ENCODE results near the gene TFEB. TPM values are rescaled to one million over a fixed set of nuclear protein-coding genes. Genes with fewer than 3 reads are reported as not detected.

The TFEB gene
- total RNA-seq, 1 donor from 2014 or later = 17.9 TPM

DNA sequence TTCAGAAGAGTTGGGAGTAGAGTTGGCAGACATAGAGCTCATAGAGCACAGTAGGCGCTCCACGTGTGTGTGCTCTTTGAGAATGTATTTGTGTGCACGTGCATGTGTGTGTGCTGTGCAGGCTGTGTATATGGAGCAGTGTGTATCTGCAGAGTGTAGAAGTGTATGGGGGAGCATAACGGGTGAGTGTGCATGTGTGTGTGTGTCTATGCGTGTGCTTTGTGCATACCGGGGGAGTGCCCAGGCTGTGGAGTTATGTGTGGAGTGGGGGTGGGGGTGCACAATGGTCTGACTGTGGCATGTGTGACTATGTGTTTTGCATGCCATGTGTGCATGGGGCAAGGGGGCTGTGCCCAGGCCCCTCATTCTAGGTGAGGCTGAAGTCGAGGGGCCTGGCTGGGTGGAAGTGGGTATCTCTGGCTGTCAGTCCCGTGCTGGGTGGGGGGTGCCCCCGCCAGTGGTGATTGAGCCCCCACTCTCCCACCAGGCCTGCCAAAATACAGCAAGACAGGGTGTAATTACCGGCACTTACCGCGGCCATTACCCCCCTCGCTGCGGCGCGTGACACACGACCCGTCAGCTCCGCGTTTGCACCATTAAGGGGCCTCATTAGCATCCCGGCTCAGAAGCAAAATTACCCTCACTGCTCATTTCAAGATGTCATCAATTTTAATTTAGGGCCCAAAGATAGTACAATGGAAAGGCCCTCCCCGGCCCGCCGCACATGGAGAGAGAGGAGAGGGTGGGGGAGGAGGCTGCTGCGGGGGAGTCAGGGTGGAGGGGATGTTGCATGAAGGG lies 58.1 kb downstream of the TFEB start:
- no peak for DNase-seq (ENCODE audit: low spot score)

DNA sequence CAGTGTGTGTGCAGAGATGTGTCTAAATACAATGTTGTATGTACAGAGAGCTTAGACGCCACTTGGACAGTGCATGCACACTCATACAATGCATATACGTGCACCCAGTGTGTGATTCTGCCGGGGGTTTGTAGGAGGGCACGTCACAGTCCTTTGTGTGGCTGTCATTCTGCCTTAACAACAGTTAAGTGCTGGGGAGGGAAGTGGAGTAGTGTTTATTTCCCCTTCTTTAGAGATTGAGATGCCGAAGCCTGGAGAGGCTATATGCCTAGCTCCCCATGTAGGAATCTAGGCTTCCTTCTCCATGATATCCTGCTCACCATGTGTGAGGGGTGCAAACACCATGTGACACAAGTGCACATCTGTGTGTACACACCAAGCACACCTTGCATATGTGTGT lies 59.0 kb downstream of the TFEB start:
- no peak for DNase-seq (ENCODE audit: low spot score)

DNA sequence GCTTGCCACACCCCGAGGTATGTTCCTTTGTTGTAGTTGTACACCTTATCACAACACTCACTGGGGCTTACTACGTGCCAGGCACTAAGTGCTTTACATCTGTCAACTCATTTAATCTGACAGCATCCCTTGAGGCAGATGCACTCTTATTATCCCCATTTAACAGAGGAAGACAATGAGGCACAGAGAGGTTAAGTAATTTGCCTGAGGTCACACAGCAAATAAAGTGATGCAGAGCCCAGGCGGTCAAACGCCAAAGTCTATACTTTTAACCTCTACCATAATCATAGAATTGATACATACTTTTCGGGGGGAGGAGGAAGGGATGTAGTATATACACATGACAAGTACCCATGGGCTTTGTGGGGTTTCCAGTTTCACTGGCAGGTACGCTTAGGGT lies 59.4 kb downstream of the TFEB start:
- DNase-seq (ENCODE audit: low spot score) = no peak

DNA sequence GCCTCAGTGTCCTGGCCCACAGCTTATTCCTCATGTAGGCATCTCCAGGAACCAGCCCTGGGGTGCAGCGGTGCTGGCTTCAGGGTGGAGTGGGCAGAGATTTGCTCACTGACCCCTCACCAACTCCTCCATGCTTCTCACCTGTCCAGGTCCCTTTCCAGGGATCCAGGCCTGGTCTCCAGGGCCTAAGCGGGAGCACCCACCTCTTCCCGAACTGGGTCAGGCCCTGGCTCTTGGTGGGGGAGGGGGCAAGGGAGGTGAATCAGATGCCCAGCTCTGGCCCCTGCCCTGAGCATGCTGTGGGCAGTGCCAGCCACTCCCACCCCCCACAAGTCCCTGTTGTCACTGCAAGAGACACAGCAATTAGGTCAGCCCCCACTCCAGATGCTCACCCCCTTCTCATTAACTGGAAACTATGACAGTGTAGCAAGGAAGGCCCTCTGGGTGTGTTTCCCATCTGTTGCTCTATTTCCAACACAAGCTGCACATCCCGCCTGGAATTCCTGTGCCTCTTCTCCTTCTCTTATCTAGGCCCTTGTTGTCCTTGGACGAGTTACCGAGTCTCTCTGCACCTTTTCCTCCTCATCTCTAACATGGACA lies 60.1 kb downstream of the TFEB start:
- DNase-seq (ENCODE audit: low spot score) = no peak

DNA sequence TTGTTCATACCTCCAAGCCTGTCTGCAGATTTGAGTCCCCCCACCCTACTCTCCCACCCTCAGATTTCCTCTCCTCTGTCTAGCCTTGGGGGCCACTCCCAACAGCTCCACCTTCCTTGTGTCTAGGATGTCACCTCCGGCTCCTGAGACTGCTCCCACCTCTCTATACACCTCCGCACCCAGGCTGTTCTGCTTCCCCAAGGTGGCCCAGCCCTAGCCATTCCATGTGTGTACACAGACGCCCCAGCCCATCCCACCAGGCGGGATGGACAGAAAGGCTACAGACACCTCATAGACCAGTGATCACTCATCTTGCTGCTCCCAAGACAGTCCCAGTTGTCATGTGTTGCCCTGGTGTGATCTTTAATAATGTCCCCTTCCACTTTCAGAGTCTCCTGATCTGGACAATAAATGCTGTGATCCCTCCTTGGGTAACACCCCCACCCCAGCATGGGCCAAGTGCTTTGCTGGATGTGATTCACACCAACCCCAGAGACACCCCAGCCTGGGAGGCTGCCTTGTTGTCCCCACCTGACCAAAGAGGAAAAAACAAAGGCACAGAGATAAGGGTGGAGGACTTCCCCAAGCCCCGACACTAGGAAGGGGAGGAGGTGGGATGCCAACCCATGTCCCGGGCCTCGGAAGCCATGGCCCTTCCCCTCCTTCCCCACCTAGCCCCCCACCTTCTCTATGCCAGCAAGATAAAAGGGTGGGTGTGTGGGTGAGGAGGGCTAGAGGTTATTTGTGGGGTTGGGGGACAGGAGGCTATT lies 61.0 kb downstream of the TFEB start:
- DNase-seq (ENCODE audit: low spot score) = no peak

DNA sequence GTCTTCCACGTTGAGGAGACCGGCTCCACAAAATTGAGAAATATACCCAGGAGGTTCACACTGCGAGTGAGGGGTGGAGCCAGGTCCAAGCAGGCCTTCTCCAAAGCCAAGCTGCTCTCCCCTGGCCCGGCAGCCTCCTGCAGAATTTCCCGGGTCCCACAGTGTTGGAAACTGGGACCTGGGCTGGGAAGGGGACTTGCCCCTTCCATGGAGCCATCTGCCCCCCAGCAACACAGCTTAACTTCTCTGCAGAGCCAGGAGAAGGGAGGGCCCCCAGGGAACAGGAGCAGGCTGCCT lies 61.8 kb downstream of the TFEB start:
- no peak for DNase-seq (ENCODE audit: low spot score)

DNA sequence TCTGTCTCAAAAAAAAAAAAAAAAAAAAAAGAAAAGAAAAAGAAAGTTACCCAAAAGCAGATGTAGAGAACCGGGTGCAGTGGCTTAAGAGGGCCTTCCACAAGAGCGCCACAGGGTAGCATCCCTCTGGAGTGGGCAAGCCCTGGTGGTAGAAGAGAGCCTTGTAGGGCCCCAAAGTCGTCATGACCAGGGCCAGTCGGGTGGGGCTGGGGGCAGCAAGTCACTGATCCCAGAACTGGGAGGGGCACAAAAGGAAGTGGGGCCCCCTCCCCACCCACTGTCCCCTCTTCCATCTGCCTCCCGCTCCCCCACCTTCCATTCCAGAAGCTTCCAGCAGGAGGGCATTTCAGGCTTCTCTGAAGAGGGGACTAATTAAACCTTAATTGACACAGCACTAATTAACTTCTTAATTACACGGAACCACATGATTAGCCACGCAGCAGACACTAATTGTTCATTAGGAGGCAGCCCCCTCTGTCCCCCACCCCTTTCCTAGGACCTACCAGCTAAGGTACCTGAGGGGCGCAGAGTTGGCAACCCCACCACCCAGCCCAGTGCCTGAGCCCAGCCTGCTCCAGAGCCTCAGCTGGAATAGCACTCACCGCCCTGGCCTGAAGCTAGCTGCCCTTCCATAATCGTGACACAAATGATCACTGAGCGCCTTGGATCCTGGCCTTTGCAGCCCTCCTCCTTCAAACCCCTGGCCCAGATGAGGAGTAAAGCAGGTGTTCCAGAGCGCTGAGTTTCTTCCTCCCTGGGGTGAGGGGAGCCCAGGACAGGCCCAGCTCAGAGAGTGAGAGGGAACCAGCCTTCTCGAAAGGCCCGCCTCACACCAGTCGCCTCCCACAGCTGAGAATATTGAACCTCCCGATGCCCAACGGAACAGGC lies 62.3 kb downstream of the TFEB start:
- DNase-seq (ENCODE audit: low spot score) = no peak

DNA sequence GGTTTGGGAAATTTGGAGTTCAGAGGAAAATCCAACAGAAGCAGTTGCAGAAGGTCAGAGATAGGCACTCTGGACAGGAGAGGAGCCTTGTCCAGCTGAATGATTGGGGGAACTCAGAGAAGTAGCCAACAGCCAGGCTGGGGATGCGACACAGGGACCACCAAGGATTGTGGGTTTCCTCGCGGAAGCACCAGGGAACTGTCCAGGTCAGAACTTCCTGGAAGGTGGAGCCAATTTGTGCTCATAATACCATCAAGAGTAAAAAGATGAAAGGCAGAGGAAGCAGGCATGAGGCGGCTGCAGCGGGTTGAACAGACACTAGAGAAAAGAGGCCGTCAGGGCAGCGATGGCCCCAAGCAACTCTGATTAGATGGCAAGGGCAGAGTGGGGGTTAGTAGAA lies 63.4 kb downstream of the TFEB start:
- DNase-seq (ENCODE audit: low spot score) = no peak

DNA sequence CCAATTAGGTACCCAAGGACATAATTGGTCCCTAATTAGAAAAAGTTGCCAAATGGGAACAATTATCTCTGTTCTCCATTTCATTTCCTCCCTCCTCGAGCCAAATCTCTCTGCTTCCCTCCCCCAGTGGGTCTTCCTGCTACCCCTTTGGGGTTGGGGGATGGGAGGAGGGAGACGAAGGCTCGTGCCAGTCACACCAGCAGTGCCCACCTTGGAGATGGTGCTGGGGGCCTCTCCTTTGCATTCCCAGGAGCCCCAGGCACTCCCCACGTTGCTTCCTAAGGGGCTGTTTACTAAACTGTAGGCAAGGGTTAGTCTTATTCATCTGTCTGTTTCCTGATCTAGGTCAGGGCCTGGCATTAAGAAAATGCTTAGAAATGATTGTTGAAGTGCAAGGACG lies 64.0 kb downstream of the TFEB start:
- no peak for DNase-seq (ENCODE audit: low spot score)

DNA sequence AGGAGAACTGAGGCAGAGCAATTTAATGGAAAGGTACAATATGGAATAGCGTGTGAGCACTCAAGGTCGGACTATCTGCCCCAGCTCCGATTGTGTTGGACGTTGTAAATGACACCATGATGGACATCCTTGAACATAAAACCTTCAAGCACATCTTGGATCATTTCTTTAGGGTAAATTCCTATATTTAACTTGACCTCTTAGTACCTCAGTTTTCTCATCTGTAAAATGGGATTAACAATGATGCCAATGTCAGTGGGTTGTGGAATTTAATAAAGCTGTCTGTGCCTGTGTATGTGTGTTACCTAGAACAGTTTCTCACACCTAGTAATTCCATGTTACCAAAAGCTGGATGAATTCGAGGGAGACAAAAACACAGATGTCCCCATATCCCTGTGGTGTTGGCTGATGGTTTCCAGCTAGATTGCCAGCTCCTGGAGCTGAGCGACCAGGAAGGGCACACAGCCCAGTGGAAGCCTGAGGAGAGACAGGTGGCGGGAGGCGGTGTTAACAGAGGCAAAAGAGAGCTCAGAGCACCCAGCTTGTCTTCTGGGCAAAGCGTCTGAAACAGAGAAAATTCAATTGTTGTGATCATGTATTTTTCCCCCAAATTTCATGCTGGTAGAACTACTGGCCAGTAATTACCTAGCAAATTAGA lies 64.6 kb downstream of the TFEB start:
- DNase-seq (ENCODE audit: low spot score) = no peak

DNA sequence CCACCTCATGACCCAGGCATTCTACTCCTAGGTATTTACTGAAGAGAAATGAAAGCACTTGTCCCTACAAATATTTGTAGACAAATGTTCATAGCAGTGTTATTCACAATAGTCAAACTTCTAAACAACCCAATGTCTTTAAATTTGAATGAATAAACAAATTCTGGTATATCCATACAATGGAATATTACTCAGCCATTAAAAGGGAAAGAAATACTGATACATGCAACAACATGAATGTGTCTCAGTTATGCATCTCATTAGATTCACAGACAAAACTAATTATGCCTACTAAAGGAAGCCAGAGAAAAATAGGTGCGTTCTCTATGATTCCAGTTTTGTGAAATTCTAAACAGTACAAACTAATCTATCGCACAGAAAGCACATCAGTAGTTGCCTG lies 66.4 kb downstream of the TFEB start:
- no peak for DNase-seq (ENCODE audit: low spot score)

DNA sequence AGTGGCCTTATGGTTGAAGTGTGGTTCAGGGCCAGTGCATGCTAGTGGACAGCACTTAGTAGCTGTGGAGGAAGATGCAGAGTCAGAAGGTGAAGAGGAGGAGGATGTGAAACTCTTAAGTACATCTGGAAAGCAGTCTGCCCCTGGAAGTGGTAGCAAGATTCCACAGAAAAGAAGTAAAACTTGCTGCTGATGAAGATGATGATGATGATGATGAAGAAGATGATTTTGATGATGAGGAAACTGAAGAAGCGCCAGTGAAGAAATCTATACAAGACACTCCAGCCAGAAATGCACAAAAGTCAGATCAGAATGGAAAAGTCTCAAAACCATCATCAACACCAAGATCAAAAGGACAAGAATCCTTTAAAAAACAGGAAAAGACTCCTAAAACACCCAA lies 68.2 kb downstream of the TFEB start:
- DNase-seq (ENCODE audit: low spot score) = no peak

DNA sequence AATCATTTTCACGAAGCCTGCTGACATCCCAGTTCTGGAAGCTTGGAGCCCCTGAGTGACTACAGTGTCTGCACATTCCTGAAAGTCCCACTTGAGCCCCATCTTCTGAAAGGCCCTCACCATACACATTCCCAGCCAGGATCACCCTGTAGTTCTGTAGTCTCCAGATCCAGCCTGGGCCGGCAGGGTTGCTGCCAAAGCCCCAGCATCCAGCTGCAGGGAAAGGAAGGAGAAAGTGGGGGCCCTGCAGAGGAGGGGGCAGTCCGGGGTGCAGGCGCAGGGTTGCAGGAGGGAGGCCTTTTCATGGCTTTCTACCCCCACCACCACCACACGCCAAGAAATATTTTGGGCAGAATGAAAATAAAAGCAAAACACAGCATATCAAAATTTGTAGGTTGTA lies 71.1 kb downstream of the TFEB start:
- no peak for DNase-seq (ENCODE audit: low spot score)

DNA sequence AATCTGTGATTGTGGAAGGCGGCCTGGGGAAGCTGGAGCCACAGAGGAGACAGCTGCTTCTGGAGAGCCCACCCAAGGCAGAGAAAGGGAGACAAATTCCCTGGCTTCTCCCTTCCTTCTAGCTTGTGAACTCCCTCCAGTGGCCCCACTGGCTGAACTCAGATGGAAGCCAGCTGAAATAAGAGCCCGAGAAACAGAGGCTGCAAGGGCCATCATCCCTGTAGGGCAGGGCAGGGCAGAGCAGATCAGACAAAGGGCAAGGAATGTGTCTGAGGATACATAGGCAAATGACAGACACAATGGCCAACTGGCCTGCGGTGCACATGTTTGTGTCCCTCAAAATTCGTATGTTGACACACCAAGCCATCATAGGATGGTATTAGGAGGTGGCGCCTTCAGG lies 71.8 kb downstream of the TFEB start:
- no peak for DNase-seq (ENCODE audit: low spot score)

DNA sequence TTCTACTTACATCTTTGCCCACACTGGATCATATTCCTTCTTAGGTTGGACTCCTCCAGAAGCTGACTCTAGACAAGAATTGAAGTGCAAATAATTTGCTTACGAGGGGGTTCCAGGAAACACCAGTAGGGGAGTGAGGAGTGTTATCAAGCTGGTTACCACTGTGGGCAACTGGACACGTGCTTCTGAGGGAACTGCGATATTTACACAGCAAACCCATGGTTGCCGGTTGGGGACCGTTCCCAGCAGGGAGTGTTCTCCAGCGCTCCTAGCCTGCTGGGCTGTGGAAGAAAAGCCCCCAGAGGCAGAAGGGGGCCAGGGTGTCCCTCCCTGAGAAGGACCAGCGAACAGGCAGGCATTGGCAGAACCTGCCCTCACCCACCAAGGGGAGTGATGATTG lies 75.5 kb downstream of the TFEB start:
- DNase-seq (ENCODE audit: low spot score) = no peak

DNA sequence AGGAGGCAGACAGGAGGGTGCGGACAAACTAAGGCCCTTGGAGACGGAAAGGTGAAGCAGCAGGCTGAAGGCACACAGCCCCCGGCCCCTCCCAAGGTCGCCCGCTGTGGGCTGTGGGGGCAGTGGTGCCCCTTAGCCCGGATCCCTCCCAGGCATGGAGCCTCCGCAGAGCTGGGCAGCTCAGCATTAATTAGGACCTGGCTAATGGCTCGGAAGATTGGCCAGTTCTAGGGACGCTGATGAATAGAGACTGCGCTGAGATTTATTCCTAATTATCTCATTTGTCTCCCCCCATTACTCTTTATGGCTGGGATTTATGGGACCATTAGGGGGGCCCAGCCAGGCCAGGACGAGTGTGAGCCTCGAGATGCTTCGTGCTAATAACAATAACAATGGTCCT lies 76.8 kb downstream of the TFEB start:
- DNase-seq (ENCODE audit: low spot score) = no peak

DNA sequence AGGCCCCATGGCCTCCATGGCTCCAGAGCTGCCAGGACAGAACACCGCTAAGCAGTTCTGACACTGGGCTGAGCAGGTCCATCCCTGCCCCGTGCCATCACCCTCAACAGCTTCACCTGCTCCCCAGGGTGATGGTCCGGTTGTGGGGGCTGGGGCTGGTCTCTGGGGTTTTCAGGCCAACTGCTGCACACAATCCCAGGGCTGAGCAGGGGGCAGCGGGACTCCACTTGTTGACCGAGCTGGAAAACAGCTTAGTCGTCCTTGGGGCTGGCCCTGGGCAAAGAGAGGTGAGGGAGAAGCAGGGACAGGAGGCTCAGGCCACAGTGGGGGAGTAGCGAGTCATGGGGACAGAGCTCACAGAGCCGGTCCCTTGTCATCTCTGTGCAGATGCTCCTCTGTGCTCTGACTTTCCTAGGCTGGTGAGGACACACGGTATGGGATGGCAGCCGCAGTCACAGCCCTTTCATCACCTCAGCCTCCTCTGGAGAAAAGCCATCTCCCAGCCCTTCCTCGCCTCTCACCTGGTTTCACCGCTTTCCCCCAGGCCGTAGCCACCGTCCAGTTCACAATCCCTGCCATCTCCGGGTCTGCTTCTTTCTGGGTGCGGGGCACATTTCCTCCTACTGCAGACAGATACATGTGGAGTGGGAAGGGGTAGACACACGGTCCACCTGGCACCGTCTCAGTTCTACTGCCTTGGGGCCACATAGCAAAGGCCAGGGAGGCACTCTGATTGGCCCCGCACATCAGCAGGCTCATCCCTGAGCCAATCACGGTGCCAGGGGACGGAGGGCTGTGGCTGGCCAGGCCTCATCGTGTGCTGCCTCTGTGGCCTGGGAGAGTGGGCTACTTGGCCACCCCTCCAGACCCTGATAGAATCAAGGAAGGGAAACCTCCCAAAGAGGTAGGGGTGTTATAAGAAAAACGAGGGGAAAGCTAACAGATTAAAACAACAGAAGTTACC lies 78.0 kb downstream of the TFEB start:
- no peak for DNase-seq (ENCODE audit: low spot score)

DNA sequence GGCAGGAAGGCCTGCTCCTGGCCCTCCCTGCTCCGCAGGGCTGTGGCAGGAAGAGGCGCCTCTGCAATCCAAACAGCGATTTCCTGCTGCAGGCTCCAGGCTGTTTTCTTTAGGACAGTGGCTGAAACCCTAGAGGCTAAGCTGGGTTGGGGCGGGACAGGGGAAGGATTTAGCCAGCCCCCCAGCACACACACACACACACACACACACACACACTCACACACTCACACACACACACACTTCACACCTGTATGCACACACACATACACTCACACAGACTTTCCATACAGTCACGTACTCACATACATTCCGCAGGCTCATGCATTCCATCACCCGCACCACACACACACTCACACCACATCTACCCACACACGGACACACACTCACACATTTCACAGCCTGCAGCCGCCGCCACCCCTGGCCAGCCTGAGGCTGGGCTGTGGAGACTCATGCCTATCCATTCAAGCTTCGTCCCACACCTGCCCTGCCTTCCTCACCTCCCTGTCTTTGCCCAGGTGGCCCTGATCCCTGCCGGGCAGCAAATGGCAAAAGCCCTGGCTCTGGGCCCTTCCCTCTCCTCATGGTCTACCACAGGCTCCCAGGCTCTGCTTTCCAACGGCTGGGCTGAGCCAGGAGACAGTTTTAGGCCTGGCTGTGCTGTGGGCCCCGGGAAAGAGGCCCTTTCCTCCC lies 79.3 kb downstream of the TFEB start:
- DNase-seq (ENCODE audit: low spot score) = no peak

DNA sequence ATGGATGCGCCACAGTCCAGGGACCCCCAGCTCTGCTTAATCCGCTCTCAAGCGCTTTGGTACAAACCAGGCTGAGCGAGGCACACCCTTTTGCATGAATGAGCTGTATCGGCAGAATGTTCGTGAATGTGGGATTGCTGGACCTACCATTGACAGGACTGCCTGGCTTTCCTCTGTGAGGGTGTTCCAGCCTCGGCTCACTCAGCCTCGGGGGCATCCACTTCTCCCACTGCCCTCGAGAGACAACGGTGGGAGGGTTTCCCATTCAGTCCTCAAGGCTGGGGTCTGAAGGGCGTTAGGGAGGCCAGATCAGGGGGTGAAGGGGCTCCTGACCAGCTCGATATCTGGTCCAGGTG lies 79.8 kb downstream of the TFEB start:
- no peak for DNase-seq (ENCODE audit: low spot score)
